SK-N-SH treated with all-trans-retinoic acid at 6 μM for 48 hours (cell line): ENCODE measurements around the gene ZC3H12C.

Experiments used
- ATAC-seq: fragments of 200-7000 bp; cut with Tn5 transposase; 3 replicates; pipeline ENCODE4 v1.9.1; 2020; ENCODE audit warnings: mild to moderate bottlenecking, moderate library complexity
- ARNTL ChIP-seq: fragments of 450-650 bp; formaldehyde crosslinking; IDR thresholded peaks from 2 replicates; pipeline ENCODE4 v1.5.0; 2020; ENCODE audit warnings: low read depth, mild to moderate bottlenecking, moderate library complexity, borderline replicate concordance
- BACH2 ChIP-seq: fragments of 250-450 bp; sonication (Bioruptor Pico); IDR thresholded peaks from 2 replicates; pipeline ENCODE4 v1.9.0; 2021; ENCODE audit warnings: mild to moderate bottlenecking, borderline replicate concordance
- CSDC2 ChIP-seq: fragments of 250-450 bp; sonication (Bioruptor Pico); IDR thresholded peaks from 2 replicates; pipeline ENCODE4 v1.5.0; 2020; ENCODE audit warnings: mild to moderate bottlenecking, moderate library complexity
- CSRNP3 ChIP-seq: fragments of 250-450 bp; sonication (Bioruptor Pico); IDR thresholded peaks from 2 replicates; pipeline ENCODE4 v1.5.1; 2021; ENCODE audit warnings: mild to moderate bottlenecking, moderate library complexity
- ESRRG ChIP-seq: fragments of 250-450 bp; sonication (Bioruptor Pico); IDR thresholded peaks from 2 replicates; pipeline ENCODE4 v1.6.1; 2021; ENCODE audit warnings: mild to moderate bottlenecking
- ISL1 ChIP-seq: fragments of 250-450 bp; sonication (Bioruptor Pico); IDR thresholded peaks from 2 replicates; pipeline ENCODE4 v2.1.2; 2022; ENCODE audit warnings: mild to moderate bottlenecking, moderate library complexity
- OSR1 ChIP-seq: fragments of 250-450 bp; sonication (Bioruptor Pico); IDR thresholded peaks from 2 replicates; pipeline ENCODE4 v1.8.0; 2022; ENCODE audit warnings: moderate library complexity, mild to moderate bottlenecking, inconsistent platforms
- POU6F1 ChIP-seq: fragments of 250-450 bp; sonication (Bioruptor Pico); IDR thresholded peaks from 2 replicates; pipeline ENCODE4 v1.8.0; 2021; ENCODE audit warnings: low read depth, mild to moderate bottlenecking, moderate library complexity, borderline replicate concordance
- PPARA ChIP-seq: fragments of 250-450 bp; sonication (Bioruptor Pico); IDR thresholded peaks from 2 replicates; pipeline ENCODE4 v1.5.0; 2020; ENCODE audit warnings: mild to moderate bottlenecking, borderline replicate concordance
- RARB ChIP-seq: fragments of 250-450 bp; sonication (Bioruptor Pico); IDR thresholded peaks from 2 replicates; pipeline ENCODE4 v1.8.0; 2021; ENCODE audit warnings: mild to moderate bottlenecking, moderate library complexity
- SNAI2 ChIP-seq: fragments of 250-450 bp; sonication (Bioruptor Pico); IDR thresholded peaks from 2 replicates; pipeline ENCODE4 v1.5.0; 2020; ENCODE audit warnings: mild to moderate bottlenecking, moderate library complexity
- TCF4 ChIP-seq: fragments of 250-450 bp; sonication (Bioruptor Pico); IDR thresholded peaks from 2 replicates; pipeline ENCODE4 v1.8.0; 2021; ENCODE audit warnings: mild to moderate bottlenecking, moderate library complexity, borderline replicate concordance
- TOX ChIP-seq: fragments of 250-450 bp; sonication (Bioruptor Pico); IDR thresholded peaks from 2 replicates; pipeline ENCODE4 v1.8.0; 2021; ENCODE audit warnings: mild to moderate bottlenecking, moderate library complexity, borderline replicate concordance
- ZC3H10 ChIP-seq: fragments of 250-450 bp; sonication (Bioruptor Pico); IDR thresholded peaks from 2 replicates; pipeline ENCODE4 v1.5.1; 2021; ENCODE audit warnings: mild to moderate bottlenecking, moderate library complexity
- ZFP3 ChIP-seq: fragments of 250-450 bp; sonication (Bioruptor Pico); IDR thresholded peaks from 2 replicates; pipeline ENCODE4 v1.5.0; 2020; ENCODE audit warnings: mild to moderate bottlenecking, moderate library complexity
- ZFP30 ChIP-seq: fragments of 450-650 bp; formaldehyde crosslinking; IDR thresholded peaks from 2 replicates; pipeline ENCODE4 v1.5.0; 2022; ENCODE audit warnings: mild to moderate bottlenecking, moderate library complexity
- ZNF70 ChIP-seq: fragments of 450-650 bp; formaldehyde crosslinking; IDR thresholded peaks from 2 replicates; pipeline ENCODE4 v1.5.0; 2020; ENCODE audit warnings: mild to moderate bottlenecking, moderate library complexity
- ZNF8 ChIP-seq: fragments of 450-650 bp; formaldehyde crosslinking; IDR thresholded peaks from 2 replicates; pipeline ENCODE4 v1.5.0; 2020; ENCODE audit warnings: mild to moderate bottlenecking, moderate library complexity
- TF ChIP-seq, protein P1 (sequence below): fragments of 250-450 bp; sonication (Bioruptor Pico); IDR thresholded peaks from 2 replicates; pipeline ENCODE4 v1.5.0; 2020; ENCODE audit warnings: mild to moderate bottlenecking, moderate library complexity
- TF ChIP-seq, protein P2 (sequence below): fragments of 250-450 bp; sonication (Bioruptor Pico); IDR thresholded peaks from 2 replicates; pipeline ENCODE4 v1.8.0; 2020; ENCODE audit warnings: mild to moderate bottlenecking, moderate library complexity, borderline replicate concordance

The ZC3H12C gene

GRCh38 chr11:110075105-110075846, 17.9 kb upstream of the ZC3H12C start:
- ATAC-seq, result no peak
- TF ChIP-seq, protein P1, sequence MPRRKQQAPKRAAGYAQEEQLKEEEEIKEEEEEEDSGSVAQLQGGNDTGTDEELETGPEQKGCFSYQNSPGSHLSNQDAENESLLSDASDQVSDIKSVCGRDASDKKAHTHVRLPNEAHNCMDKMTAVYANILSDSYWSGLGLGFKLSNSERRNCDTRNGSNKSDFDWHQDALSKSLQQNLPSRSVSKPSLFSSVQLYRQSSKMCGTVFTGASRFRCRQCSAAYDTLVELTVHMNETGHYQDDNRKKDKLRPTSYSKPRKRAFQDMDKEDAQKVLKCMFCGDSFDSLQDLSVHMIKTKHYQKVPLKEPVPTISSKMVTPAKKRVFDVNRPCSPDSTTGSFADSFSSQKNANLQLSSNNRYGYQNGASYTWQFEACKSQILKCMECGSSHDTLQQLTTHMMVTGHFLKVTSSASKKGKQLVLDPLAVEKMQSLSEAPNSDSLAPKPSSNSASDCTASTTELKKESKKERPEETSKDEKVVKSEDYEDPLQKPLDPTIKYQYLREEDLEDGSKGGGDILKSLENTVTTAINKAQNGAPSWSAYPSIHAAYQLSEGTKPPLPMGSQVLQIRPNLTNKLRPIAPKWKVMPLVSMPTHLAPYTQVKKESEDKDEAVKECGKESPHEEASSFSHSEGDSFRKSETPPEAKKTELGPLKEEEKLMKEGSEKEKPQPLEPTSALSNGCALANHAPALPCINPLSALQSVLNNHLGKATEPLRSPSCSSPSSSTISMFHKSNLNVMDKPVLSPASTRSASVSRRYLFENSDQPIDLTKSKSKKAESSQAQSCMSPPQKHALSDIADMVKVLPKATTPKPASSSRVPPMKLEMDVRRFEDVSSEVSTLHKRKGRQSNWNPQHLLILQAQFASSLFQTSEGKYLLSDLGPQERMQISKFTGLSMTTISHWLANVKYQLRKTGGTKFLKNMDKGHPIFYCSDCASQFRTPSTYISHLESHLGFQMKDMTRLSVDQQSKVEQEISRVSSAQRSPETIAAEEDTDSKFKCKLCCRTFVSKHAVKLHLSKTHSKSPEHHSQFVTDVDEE, result no peak
- TF ChIP-seq ZC3H10 (CRISPR knock-in tag), result no peak
- no peak for TF ChIP-seq ZNF8 (CRISPR knock-in tag)
- no peak for TF ChIP-seq CSDC2 (CRISPR knock-in tag)

DNA sequence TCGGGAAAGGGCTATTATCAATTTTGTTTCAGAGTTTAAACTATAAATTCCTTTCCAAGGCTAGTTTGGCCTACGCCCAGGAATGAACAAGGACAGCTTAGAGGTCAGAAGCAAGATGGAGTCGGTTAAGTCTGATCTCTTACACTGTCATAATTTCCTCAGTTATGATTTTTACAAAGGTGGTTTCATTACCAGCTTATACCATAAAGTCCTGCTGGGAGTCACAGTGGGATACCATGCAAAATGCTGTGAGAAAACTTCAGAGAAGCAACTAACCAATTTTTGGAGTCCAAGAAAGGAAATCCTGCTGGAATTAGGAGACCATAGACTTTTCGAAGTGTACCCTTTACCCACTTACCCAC, 17.4 kb upstream of the ZC3H12C start:
- TF ChIP-seq ZNF70 (CRISPR knock-in tag) (no peak), BACH2 (CRISPR knock-in tag) (no peak), PPARA (CRISPR knock-in tag) (no peak), ZFP3 (CRISPR knock-in tag) (no peak), ZC3H10 (CRISPR knock-in tag) (no peak), ARNTL (CRISPR knock-in tag) (no peak), ESRRG (CRISPR knock-in tag) (no peak), ZFP30 (CRISPR knock-in tag) (no peak), TOX (CRISPR knock-in tag) (no peak), TCF4 (CRISPR knock-in tag) (no peak), CSRNP3 (no peak), POU6F1 (CRISPR knock-in tag) (no peak), ZNF8 (CRISPR knock-in tag) (no peak), SNAI2 (CRISPR knock-in tag) (no peak), CSDC2 (CRISPR knock-in tag) (no peak), RARB (no peak), OSR1 (CRISPR knock-in tag) (no peak), ISL1 (CRISPR knock-in tag) (no peak)
- TF ChIP-seq, protein P2, sequence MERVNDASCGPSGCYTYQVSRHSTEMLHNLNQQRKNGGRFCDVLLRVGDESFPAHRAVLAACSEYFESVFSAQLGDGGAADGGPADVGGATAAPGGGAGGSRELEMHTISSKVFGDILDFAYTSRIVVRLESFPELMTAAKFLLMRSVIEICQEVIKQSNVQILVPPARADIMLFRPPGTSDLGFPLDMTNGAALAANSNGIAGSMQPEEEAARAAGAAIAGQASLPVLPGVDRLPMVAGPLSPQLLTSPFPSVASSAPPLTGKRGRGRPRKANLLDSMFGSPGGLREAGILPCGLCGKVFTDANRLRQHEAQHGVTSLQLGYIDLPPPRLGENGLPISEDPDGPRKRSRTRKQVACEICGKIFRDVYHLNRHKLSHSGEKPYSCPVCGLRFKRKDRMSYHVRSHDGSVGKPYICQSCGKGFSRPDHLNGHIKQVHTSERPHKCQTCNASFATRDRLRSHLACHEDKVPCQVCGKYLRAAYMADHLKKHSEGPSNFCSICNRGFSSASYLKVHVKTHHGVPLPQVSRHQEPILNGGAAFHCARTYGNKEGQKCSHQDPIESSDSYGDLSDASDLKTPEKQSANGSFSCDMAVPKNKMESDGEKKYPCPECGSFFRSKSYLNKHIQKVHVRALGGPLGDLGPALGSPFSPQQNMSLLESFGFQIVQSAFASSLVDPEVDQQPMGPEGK, result no peak
- TF ChIP-seq, protein P1, result no peak
- TF ChIP-seq, all 23 proteins: peak for 0
- no peak for ATAC-seq
